H1 (cell line): ENCODE measurements around the gene SUCLG2. TPM values are rescaled to one million over a fixed set of nuclear protein-coding genes. Genes with fewer than 3 reads are reported as not detected.

Experiments used
- BCL11A ChIP-seq, 2 experiments: IDR thresholded peaks; one replicate each; pipeline ENCODE4 v1.6.1; 2011; ENCODE audit warnings: low read depth in 2 of 2, low read length in 2 of 2, mild to moderate bottlenecking in 2 of 2
- MAFK ChIP-seq: IDR thresholded peaks from 2 replicates; pipeline ENCODE4 v1.6.1; 2012; ENCODE audit warnings: low read depth, mild to moderate bottlenecking, improper control_type of control experiment, low read length
- SUZ12 ChIP-seq: fragments of 200-600 bp; sonication (generic); IDR thresholded peaks from 2 replicates; pipeline ENCODE4 v1.6.1; 2012; ENCODE audit warnings: mild to moderate bottlenecking, inconsistent platforms, low read length, moderate library complexity, mixed read lengths
- TAF1 ChIP-seq: IDR thresholded peaks from 2 replicates; pipeline ENCODE4 v1.6.1; 2011; ENCODE audit warnings: mild to moderate bottlenecking, low read depth, low read length
- polyA plus RNA-seq, 7 experiments: library from polyadenylated mRNA; depleted of rRNA in 3 of 7; stranded (reverse) in 5 of 7; unstranded in 2 of 7; fragments of >200 nt in 5 of 7; fragments of 200-250 nt in 2 of 7; gene quantifications; 1 replicate in 5 of 7; 2 replicates in 1 of 7; 4 replicates in 1 of 7; pipeline versions ENCODE4 v1.2.1 to v1.2.3, GENCODE V29; 2011 to 2013; ENCODE audit warnings: missing spikeins in 2 of 7, mixed read lengths in 2 of 7
- total RNA-seq: library from RNA; stranded (reverse); fragmentation: NEBNext Ultra II Directional; extraction: Animal tissue kit (Norgen Biotek cat#: 25700); gene quantifications from 2 replicates; pipeline ENCODE4 v1.2.1, GENCODE V29; 2021
- TF ChIP-seq, protein P1 (sequence below): fragments of 300-600 bp; sonication (generic); IDR thresholded peaks from 2 replicates; pipeline ENCODE4 v1.7.1; 2012; ENCODE audit warnings: low read length, moderate library complexity, mild to moderate bottlenecking, inconsistent platforms; ENCODE audit not compliant: insufficient replicate concordance

The SUCLG2 gene
- total and polyA plus RNA-seq, 2 of the 8 experiments (the other 6 are each of a cell fraction or from before 2014, with no cell fraction given): 12.9 to 46.2 TPM

GRCh38 chr3:67674055-67674454 is 19.6 kb upstream of the SUCLG2 start (continued):
- TF ChIP-seq, protein P1, sequence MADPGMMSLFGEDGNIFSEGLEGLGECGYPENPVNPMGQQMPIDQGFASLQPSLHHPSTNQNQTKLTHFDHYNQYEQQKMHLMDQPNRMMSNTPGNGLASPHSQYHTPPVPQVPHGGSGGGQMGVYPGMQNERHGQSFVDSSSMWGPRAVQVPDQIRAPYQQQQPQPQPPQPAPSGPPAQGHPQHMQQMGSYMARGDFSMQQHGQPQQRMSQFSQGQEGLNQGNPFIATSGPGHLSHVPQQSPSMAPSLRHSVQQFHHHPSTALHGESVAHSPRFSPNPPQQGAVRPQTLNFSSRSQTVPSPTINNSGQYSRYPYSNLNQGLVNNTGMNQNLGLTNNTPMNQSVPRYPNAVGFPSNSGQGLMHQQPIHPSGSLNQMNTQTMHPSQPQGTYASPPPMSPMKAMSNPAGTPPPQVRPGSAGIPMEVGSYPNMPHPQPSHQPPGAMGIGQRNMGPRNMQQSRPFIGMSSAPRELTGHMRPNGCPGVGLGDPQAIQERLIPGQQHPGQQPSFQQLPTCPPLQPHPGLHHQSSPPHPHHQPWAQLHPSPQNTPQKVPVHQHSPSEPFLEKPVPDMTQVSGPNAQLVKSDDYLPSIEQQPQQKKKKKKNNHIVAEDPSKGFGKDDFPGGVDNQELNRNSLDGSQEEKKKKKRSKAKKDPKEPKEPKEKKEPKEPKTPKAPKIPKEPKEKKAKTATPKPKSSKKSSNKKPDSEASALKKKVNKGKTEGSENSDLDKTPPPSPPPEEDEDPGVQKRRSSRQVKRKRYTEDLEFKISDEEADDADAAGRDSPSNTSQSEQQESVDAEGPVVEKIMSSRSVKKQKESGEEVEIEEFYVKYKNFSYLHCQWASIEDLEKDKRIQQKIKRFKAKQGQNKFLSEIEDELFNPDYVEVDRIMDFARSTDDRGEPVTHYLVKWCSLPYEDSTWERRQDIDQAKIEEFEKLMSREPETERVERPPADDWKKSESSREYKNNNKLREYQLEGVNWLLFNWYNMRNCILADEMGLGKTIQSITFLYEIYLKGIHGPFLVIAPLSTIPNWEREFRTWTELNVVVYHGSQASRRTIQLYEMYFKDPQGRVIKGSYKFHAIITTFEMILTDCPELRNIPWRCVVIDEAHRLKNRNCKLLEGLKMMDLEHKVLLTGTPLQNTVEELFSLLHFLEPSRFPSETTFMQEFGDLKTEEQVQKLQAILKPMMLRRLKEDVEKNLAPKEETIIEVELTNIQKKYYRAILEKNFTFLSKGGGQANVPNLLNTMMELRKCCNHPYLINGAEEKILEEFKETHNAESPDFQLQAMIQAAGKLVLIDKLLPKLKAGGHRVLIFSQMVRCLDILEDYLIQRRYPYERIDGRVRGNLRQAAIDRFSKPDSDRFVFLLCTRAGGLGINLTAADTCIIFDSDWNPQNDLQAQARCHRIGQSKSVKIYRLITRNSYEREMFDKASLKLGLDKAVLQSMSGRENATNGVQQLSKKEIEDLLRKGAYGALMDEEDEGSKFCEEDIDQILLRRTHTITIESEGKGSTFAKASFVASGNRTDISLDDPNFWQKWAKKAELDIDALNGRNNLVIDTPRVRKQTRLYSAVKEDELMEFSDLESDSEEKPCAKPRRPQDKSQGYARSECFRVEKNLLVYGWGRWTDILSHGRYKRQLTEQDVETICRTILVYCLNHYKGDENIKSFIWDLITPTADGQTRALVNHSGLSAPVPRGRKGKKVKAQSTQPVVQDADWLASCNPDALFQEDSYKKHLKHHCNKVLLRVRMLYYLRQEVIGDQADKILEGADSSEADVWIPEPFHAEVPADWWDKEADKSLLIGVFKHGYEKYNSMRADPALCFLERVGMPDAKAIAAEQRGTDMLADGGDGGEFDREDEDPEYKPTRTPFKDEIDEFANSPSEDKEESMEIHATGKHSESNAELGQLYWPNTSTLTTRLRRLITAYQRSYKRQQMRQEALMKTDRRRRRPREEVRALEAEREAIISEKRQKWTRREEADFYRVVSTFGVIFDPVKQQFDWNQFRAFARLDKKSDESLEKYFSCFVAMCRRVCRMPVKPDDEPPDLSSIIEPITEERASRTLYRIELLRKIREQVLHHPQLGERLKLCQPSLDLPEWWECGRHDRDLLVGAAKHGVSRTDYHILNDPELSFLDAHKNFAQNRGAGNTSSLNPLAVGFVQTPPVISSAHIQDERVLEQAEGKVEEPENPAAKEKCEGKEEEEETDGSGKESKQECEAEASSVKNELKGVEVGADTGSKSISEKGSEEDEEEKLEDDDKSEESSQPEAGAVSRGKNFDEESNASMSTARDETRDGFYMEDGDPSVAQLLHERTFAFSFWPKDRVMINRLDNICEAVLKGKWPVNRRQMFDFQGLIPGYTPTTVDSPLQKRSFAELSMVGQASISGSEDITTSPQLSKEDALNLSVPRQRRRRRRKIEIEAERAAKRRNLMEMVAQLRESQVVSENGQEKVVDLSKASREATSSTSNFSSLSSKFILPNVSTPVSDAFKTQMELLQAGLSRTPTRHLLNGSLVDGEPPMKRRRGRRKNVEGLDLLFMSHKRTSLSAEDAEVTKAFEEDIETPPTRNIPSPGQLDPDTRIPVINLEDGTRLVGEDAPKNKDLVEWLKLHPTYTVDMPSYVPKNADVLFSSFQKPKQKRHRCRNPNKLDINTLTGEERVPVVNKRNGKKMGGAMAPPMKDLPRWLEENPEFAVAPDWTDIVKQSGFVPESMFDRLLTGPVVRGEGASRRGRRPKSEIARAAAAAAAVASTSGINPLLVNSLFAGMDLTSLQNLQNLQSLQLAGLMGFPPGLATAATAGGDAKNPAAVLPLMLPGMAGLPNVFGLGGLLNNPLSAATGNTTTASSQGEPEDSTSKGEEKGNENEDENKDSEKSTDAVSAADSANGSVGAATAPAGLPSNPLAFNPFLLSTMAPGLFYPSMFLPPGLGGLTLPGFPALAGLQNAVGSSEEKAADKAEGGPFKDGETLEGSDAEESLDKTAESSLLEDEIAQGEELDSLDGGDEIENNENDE: no peak
- TF ChIP-seq TAF1 (no peak), BCL11A (IDR thresholded peaks at IDR 0.05; ENCODE audit: low read depth in 2 of 2, low read length in 2 of 2) (no peak), SUZ12 (no peak), MAFK (no peak)
